ENCODE results near the gene TBATA. TPM values are rescaled to one million over a fixed set of nuclear protein-coding genes. Genes with fewer than 3 reads are reported as not detected.

TBATA gene
- total RNA-seq, 1 donor from 2014 or later = not detected

GRCh38 chr10:70820976-70821750 lies 36.0 kb upstream of the TBATA start:
- Mint-ChIP-seq H3K9me3 (no peaks in the 10 kb centered on the region), H3K27me3 (ENCODE audit: low read depth) (no peaks in the 10 kb centered on the region), H3K27ac (peak overlapping the region; percentile 87), H3K4me1 (ENCODE audit: low read depth) (peaks cover 49% of the 10 kb centered on the region), H3K4me3 (ENCODE audit: low read depth) (peak overlapping the region; percentile 41), H3K36me3 (ENCODE audit: low read depth) (peaks cover 75% of the 10 kb centered on the region)
- intact Hi-C loops (cut with micrococcal nuclease) = loop anchor here (1.0 kb wide), 3 partner anchors 12 to 43 kb away; no protein-coding TSS in a partner anchor
- no peak for DNase-seq (ENCODE audit: low spot score)

DNA sequence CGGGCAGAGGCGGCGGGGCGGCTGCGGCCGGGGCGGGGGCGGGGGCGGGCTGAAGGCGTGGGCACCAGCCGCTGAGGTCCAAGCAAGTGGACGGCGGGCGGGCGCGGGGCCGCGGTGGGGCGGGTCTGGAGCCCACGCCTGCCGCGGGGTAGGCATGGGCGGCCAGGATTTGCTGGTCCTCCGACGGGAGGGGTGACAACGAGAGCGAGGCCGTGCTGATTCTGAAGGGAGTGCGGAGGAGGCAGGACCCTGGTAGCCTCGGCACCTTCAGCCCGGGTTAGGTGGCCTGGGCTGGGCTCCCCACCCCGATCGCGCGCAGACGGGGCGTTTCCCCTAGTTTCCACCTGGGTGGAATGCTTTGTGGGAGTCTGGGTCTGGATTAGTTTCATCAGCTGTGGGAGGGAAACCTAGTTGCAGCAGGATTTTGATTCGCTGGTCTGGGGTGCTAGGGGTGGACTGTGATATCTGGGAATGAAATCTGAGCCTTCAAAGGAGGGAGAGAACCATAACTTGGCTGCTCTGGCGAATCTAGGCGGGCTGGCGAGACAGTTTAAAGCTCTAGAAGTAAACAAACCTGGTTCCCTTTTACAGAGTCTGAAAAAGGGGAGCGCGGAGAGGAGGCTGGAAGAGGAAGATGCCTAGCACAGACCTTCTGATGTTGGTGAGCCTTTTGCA lies 31.2 kb upstream of the TBATA start:
- H3K4me1 Mint-ChIP-seq (ENCODE audit: low read depth) = peaks cover 35% of the 10 kb centered on the region
- no peaks in the 10 kb centered on the region for H3K9me3 Mint-ChIP-seq
- H3K27ac Mint-ChIP-seq = peak overlapping the region; percentile 83
- DNase-seq (ENCODE audit: low spot score) = peak; percentile 24
- no peaks in the 10 kb centered on the region for H3K27me3 Mint-ChIP-seq (ENCODE audit: low read depth)
- intact Hi-C loops (cut with micrococcal nuclease) = loop anchor here (2.0 kb wide), 1 partner anchor 16 kb away; no protein-coding TSS in a partner anchor
- H3K36me3 Mint-ChIP-seq (ENCODE audit: low read depth) = peaks cover 45% of the 10 kb centered on the region
- H3K4me3 Mint-ChIP-seq (ENCODE audit: low read depth) = peak overlapping the region; percentile 93

DNA sequence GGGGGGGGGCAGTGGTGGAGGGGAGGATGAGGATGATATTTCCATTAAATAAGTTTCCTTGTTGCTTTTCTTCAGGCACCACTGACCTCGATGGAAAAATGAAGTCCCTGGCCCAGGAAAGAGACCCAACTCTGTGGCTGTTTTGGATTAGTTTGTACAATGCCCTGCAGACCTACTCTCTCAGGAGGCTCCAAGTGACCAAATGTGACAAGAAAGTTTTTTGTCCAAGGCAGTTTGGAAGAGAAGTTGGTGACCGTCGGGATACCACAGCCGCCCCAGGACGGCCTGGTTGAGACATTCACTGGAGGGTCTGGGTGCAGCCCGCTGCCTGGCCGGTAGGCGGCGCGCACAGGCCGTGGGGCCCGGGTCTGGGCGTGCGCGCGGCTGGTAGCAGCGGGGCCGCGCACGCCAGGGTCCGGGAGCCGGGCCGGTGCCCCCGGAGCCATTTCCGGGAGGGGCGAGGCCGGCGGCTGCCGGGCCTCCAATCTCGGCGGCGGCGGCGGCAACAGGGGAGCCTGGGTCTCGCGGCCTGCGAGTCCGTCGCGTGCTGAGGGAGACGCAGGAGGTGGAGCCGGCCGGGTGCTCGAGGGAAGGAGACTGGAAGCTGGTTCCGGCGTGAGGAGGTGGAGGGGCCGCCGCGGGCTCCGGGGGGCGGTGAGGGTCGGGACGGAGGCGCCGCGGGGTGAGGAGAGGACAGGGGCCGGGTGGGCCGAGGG lies 30.5 kb upstream of the TBATA start, which contains the start of gene SGPL1:
TSS of gene SGPL1 (plus strand) at position 445 of the 716 bp plus-strand sequence. CDS start 906 bp downstream, outside the sequence.
- no peaks in the 10 kb centered on the region for H3K9me3 Mint-ChIP-seq
- peak within 1 kb of the TSS; percentile 93 for H3K4me3 Mint-ChIP-seq (ENCODE audit: low read depth)
- intact Hi-C loops (cut with micrococcal nuclease) = loop anchor here (1.0 to 2.0 kb wide), 3 partner anchors 17 to 265 kb away; no protein-coding TSS in a partner anchor
- peak; percentile 79 for DNase-seq (ENCODE audit: low spot score)
- no peaks in the 10 kb centered on the region for H3K27me3 Mint-ChIP-seq (ENCODE audit: low read depth)
- H3K4me1 Mint-ChIP-seq (ENCODE audit: low read depth) = peaks cover 28% of the 10 kb centered on the region
- H3K27ac Mint-ChIP-seq = peak within 1 kb of the TSS; percentile 83
- H3K36me3 Mint-ChIP-seq (ENCODE audit: low read depth) = peaks cover 38% of the 10 kb centered on the region

DNA sequence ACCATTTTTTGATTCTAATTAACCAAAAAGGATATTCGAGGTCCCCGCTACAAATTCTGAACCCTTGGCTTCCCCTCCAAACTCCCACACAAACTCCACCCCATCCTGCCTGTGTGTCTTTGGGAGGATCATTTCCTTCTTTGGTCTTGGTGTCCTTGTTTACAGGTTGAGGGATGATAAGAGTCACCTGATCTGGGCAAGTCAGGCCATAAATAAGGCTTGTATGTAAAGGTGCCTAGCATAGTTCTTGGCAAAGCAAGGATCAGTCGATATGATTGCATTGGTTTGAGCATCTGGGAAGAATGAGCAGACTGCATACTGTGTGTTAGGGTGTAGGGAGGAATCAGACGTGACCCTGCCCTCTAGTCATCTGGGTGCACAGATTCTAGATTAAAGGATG lies 28.9 kb upstream of the TBATA start:
- H3K27ac Mint-ChIP-seq = no peak overlapping the region

GRCh38 chr10:70812814-70813213 lies 27.6 kb upstream of the TBATA start:
- DNase-seq (ENCODE audit: low spot score) = no peak
- intact Hi-C loops (cut with micrococcal nuclease) = no loop called here
- Mint-ChIP-seq H3K4me1 (ENCODE audit: low read depth) (peaks cover 11% of the 10 kb centered on the region), H3K36me3 (ENCODE audit: low read depth) (peaks cover 11% of the 10 kb centered on the region), H3K4me3 (ENCODE audit: low read depth) (no peak overlapping the region), H3K9me3 (no peaks in the 10 kb centered on the region), H3K27ac (no peak overlapping the region), H3K27me3 (ENCODE audit: low read depth) (no peaks in the 10 kb centered on the region)

More for the DNA sequence above, 28.9 kb upstream of the TBATA start:
- Mint-ChIP-seq H3K4me1 (ENCODE audit: low read depth) (peaks cover 20% of the 10 kb centered on the region), H3K4me3 (ENCODE audit: low read depth) (peak overlapping the region; percentile 27), H3K36me3 (ENCODE audit: low read depth) (peaks cover 25% of the 10 kb centered on the region), H3K27me3 (ENCODE audit: low read depth) (no peaks in the 10 kb centered on the region), H3K9me3 (no peaks in the 10 kb centered on the region)
- intact Hi-C loops (cut with micrococcal nuclease) = loop anchor here (2.0 kb wide), 1 partner anchor 263 kb away; no protein-coding TSS in a partner anchor
- DNase-seq (ENCODE audit: low spot score) = no peak

GRCh38 chr10:70811881-70812280 lies 26.7 kb upstream of the TBATA start:
- H3K4me1 Mint-ChIP-seq (ENCODE audit: low read depth) = peaks cover 6% of the 10 kb centered on the region

DNA sequence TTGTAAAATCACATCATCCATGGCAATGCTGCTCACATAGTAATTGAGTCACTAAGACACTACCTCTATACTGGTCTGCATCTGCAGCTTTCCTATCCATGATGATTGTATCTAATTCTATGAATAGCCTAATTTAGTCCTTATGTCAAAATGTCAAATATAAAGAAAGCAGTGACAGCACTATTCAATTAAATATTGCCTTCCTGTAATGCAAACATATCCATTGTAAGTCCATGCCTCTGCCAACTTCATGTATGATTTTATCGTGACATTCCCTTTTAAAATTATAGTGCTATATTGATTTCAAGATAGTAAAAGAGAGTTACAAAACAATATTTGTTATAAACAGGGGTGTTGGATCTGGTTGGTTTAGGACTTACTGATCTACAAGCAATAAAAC lies 25.8 kb upstream of the TBATA start:
- Mint-ChIP-seq H3K4me1 (ENCODE audit: low read depth) (peaks cover 2% of the 10 kb centered on the region), H3K4me3 (ENCODE audit: low read depth) (no peak overlapping the region)
- intact Hi-C loops (cut with micrococcal nuclease) = no loop called here

More at GRCh38 chr10:70811881-70812280, 26.7 kb upstream of the TBATA start:
- H3K9me3 Mint-ChIP-seq = no peaks in the 10 kb centered on the region
- peaks cover 6% of the 10 kb centered on the region for H3K36me3 Mint-ChIP-seq (ENCODE audit: low read depth)
- peaks cover 5% of the 10 kb centered on the region for H3K27me3 Mint-ChIP-seq (ENCODE audit: low read depth)
- H3K4me3 Mint-ChIP-seq (ENCODE audit: low read depth) = no peak overlapping the region
- DNase-seq (ENCODE audit: low spot score) = no peak
- intact Hi-C loops (cut with micrococcal nuclease) = no loop called here
- H3K27ac Mint-ChIP-seq = no peak overlapping the region

DNA sequence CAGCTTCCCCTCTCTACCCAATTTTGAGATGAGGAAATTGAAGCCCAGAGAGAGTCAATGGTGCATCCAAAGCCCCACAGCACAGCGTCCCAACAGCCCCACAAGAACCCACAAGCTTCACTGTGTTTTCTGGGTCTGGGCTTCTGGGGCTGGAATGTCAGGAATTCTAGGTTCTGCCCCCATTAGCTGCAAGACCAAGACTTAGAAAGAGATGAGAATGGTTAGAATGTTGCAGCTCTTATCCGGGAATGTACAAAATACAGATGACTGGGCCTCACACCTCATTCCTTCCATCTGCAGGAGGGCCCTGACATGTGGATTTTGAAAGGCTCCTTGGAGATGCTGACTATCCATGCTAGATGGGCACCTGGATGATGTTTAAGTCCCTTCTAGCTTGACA lies 24.5 kb upstream of the TBATA start:
- intact Hi-C loops (cut with micrococcal nuclease) = no loop called here
- Mint-ChIP-seq H3K4me3 (ENCODE audit: low read depth) (no peak overlapping the region), H3K27ac (no peak overlapping the region), H3K36me3 (ENCODE audit: low read depth) (no peaks in the 10 kb centered on the region), H3K27me3 (ENCODE audit: low read depth) (peaks cover 9% of the 10 kb centered on the region), H3K4me1 (ENCODE audit: low read depth) (peaks cover 1% of the 10 kb centered on the region), H3K9me3 (no peaks in the 10 kb centered on the region)
- DNase-seq (ENCODE audit: low spot score) = no peak

More for the DNA sequence above, 25.8 kb upstream of the TBATA start:
- no peaks in the 10 kb centered on the region for H3K9me3 Mint-ChIP-seq
- no peak overlapping the region for H3K27ac Mint-ChIP-seq
- DNase-seq (ENCODE audit: low spot score) = no peak
- H3K27me3 Mint-ChIP-seq (ENCODE audit: low read depth) = peaks cover 6% of the 10 kb centered on the region
- no peaks in the 10 kb centered on the region for H3K36me3 Mint-ChIP-seq (ENCODE audit: low read depth)

DNA sequence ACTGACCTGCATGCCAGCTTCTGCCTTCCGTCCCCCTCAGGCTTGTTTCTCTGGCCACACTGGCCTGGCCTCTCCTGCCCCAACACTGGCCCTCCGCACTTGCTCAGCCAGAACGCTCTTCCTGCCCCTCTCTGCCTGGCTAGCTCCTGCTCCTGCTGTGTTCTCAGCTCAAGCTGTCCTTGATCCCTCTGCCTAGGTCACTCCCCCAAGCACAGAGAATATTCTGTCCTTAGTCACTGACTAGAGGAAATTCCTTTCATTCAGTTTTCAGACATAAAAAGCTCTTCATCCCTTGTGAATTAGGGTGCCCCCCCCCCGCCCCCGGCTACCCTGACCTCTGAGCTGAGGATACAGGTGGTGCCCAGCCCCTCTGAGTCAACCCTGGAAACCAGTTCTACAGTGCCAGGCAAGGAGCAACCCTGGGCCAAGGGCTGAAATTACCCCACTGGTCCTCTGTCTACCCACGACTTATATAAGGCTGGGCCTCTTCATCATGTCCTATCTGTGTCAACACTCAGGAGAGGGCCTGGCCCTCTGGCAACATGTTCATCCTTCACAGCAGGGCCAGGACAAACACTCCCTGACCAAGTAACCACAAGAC lies 23.9 kb upstream of the TBATA start:
- H3K27ac Mint-ChIP-seq = no peak overlapping the region
- peaks cover 9% of the 10 kb centered on the region for H3K27me3 Mint-ChIP-seq (ENCODE audit: low read depth)
- H3K36me3 Mint-ChIP-seq (ENCODE audit: low read depth) = no peaks in the 10 kb centered on the region
- H3K4me3 Mint-ChIP-seq (ENCODE audit: low read depth) = no peak overlapping the region
- no peaks in the 10 kb centered on the region for H3K9me3 Mint-ChIP-seq
- H3K4me1 Mint-ChIP-seq (ENCODE audit: low read depth) = peaks cover 2% of the 10 kb centered on the region
- DNase-seq (ENCODE audit: low spot score) = no peak
- intact Hi-C loops (cut with micrococcal nuclease) = no loop called here

GRCh38 chr10:70807556-70807955 lies 22.4 kb upstream of the TBATA start:
- intact Hi-C loops (cut with micrococcal nuclease) = no loop called here
- no peaks in the 10 kb centered on the region for H3K9me3 Mint-ChIP-seq
- no peak overlapping the region for H3K4me3 Mint-ChIP-seq (ENCODE audit: low read depth)
- H3K27me3 Mint-ChIP-seq (ENCODE audit: low read depth) = peaks cover 15% of the 10 kb centered on the region
- no peaks in the 10 kb centered on the region for H3K36me3 Mint-ChIP-seq (ENCODE audit: low read depth)
- no peak overlapping the region for H3K27ac Mint-ChIP-seq
- DNase-seq (ENCODE audit: low spot score) = no peak
- peaks cover 2% of the 10 kb centered on the region for H3K4me1 Mint-ChIP-seq (ENCODE audit: low read depth)

- no peak overlapping the region for H3K27ac Mint-ChIP-seq
- no peaks in the 10 kb centered on the region for H3K9me3 Mint-ChIP-seq
- peaks cover 2% of the 10 kb centered on the region for H3K4me1 Mint-ChIP-seq (ENCODE audit: low read depth)
- no peak overlapping the region for H3K4me3 Mint-ChIP-seq (ENCODE audit: low read depth)
- H3K36me3 Mint-ChIP-seq (ENCODE audit: low read depth) = no peaks in the 10 kb centered on the region
- intact Hi-C loops (cut with micrococcal nuclease) = no loop called here
- DNase-seq (ENCODE audit: low spot score) = no peak
- peaks cover 21% of the 10 kb centered on the region for H3K27me3 Mint-ChIP-seq (ENCODE audit: low read depth)
These were observed 21.7 kb upstream of the TBATA start for GRCh38 chr10:70806841-70807240.

- H3K36me3 Mint-ChIP-seq (ENCODE audit: low read depth) = no peaks in the 10 kb centered on the region
- no peaks in the 10 kb centered on the region for H3K9me3 Mint-ChIP-seq
- no peak overlapping the region for H3K4me3 Mint-ChIP-seq (ENCODE audit: low read depth)
- peaks cover 2% of the 10 kb centered on the region for H3K4me1 Mint-ChIP-seq (ENCODE audit: low read depth)
- intact Hi-C loops (cut with micrococcal nuclease) = no loop called here
- DNase-seq (ENCODE audit: low spot score) = no peak
- H3K27me3 Mint-ChIP-seq (ENCODE audit: low read depth) = peaks cover 27% of the 10 kb centered on the region
- H3K27ac Mint-ChIP-seq = no peak overlapping the region
These were observed 20.5 kb upstream of the TBATA start for GRCh38 chr10:70805619-70806215.

All from activated T-helper 2 cell treated with anti-CD3 and anti-CD28 coated beads, Interferon-gamma antibody, Interleukin-2, Interleukin-4, amounts not matched to agents 10 μg/mL and 5 μg/mL and 100 μg/mL, durations not matched to agents 14 hours and 24 hours and 36 hours (primary cell).